GM13977 (cell line): ENCODE measurements around the gene EIF2B5.

Source experiments
- DNase-seq: peaks from one replicate; pipeline ENCODE4 v3.0.0; 2012; ENCODE audit warnings: low spot score
- CTCF ChIP-seq: IDR thresholded peaks from 2 replicates; pipeline ENCODE4 v1.5.1; 2012; ENCODE audit warnings: mild to moderate bottlenecking, control low read depth; ENCODE audit not compliant: insufficient read depth; ENCODE audit errors: extremely low read depth, missing control alignments
- in situ Hi-C: fragments of 300-500 bp; cut with MboI; formaldehyde crosslinking; loops from one replicate; pipeline ENCODE4 v1.12.0; 2022; ENCODE audit warnings: low sequenced_read_pairs, low pct_unique_long_range_greater_than_20kb, mixed read lengths, inconsistent platforms; ENCODE audit not compliant: unreplicated experiment

The EIF2B5 gene

GRCh38 chr3:184172681-184173373 is 37.7 kb downstream of the EIF2B5 start:
- no peak for TF ChIP-seq CTCF
- no peak for DNase-seq
- in situ Hi-C loops: no loop called here

GRCh38 chr3:184173374-184173722 is 38.2 kb downstream of the EIF2B5 start:
- no peak for DNase-seq
- no peak for TF ChIP-seq CTCF
- in situ Hi-C loops: no loop called here

GRCh38 chr3:184174284-184174645 is 39.1 kb downstream of the EIF2B5 start:
- in situ Hi-C loops: no loop called here
- no peak for DNase-seq
- TF ChIP-seq CTCF: no peak

GRCh38 chr3:184174646-184175492 is 39.7 kb downstream of the EIF2B5 start, which contains the start of gene AP2M1:
Gene AP2M1 (plus strand): TSS chr3:184174855. CDS start chr3:184176994, 2,139 bp downstream.
- peak; percentile 17 for TF ChIP-seq CTCF
- in situ Hi-C loops: no loop called here

GRCh38 chr3:184175506-184175905 is 40.3 kb downstream of the EIF2B5 start:
- in situ Hi-C loops: no loop called here
- no peak for DNase-seq
- TF ChIP-seq CTCF: no peak

More at GRCh38 chr3:184174646-184175492, 39.7 kb downstream of the EIF2B5 start, which contains the start of gene AP2M1:
- DNase-seq: peak; percentile 98

- DNase-seq: no peak
- no peak for TF ChIP-seq CTCF
- in situ Hi-C loops: no loop called here
Observed at GRCh38 chr3:184175981-184176376, 40.8 kb downstream of the EIF2B5 start.
